ENCODE results near the gene SERPINE2.

DNA sequence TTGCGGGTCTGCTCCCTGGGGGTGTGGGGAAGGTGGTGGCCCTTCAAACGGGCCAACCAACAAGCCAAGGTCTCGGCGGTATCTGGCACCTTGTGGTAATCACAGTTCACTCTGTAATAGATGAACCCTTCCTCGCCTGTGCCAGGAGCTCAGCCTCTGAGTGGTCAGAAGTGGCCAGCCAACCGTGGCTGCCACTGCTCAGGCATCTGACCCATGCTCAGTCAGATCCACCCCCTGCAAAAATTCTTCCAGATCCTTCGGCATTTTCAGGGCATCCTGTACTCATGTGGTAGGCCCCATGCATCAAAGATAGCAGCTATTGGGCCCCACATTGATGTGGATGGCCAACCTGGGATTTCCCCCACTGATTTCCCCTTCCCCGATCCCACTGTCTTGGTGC lies 39.6 kb upstream of the SERPINE2 start:
- TF ChIP-seq, protein P1, sequence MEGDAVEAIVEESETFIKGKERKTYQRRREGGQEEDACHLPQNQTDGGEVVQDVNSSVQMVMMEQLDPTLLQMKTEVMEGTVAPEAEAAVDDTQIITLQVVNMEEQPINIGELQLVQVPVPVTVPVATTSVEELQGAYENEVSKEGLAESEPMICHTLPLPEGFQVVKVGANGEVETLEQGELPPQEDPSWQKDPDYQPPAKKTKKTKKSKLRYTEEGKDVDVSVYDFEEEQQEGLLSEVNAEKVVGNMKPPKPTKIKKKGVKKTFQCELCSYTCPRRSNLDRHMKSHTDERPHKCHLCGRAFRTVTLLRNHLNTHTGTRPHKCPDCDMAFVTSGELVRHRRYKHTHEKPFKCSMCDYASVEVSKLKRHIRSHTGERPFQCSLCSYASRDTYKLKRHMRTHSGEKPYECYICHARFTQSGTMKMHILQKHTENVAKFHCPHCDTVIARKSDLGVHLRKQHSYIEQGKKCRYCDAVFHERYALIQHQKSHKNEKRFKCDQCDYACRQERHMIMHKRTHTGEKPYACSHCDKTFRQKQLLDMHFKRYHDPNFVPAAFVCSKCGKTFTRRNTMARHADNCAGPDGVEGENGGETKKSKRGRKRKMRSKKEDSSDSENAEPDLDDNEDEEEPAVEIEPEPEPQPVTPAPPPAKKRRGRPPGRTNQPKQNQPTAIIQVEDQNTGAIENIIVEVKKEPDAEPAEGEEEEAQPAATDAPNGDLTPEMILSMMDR (IDR thresholded peaks at IDR 0.05) = no peak
- TF ChIP-seq POLR2A (IDR thresholded peaks at IDR 0.05) = no peak
- TF ChIP-seq EP300 (IDR thresholded peaks at IDR 0.05; ENCODE audit: low read depth) = no peak
- no peak for TF ChIP-seq POLR2AphosphoS5 (IDR thresholded peaks at IDR 0.05)
